Measurements from ENCODE around the gene INTS11. TPM values are rescaled to one million over a fixed set of nuclear protein-coding genes. Genes with fewer than 3 reads are reported as not detected.
A peak's percentile ranks its signal among the peaks of the same experiment; 100 is the strongest.

INTS11 gene
- total and polyA plus RNA-seq, 9 of the 15 experiments (the other 6 are each of a cell fraction or from before 2014, with no cell fraction given): 3.6 to 183 (median 110) TPM

DNA sequence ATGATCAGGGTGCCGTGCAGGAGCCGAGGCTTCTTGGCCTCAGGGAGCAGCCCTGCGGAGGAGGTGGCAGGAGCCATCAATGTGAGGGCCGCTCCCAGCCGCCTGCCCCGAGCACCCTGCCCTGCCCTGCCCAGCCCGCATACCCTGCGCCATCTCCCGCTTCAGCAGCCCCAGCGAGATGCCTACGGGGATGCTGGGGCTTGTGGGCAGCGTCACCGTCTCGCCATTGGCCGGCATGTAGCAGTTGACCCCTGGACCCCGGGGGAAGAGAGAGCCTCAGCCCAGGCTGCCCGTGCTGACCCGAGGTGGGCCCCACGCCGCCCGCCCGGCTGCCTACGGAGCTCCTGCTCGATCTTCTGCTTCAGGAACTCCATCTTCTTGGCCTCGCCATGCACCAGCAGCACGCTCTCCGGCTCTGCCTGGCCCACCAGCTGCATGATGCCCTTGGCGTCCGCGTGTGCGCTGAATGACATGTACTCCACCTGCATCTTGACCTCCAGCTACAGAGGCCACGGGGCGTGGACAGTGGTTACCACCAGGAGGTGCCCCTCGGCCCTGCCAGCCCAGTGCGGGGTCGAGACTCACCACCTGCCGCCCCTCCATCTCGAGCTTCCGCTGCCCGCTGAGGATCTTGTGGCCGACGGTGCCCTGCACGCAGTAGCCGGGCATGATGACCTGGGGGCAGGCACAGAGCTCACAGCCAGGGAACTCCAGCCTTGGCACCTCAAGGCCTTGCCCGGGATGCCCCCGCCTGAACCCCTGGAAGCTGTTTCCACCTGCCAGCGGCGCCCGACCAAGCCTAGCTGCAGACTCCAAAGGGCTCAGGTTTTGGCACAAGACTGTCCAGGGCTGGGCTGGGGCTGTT, 11.8 kb downstream of the INTS11 start:
- WGBS (ENCODE audit: insufficient coverage, low coverage, missing lambda C conversion rate): 95% methylated on average over 45 of the region's 49 CpGs
- no peak for TF ChIP-seq RBM14 (IDR thresholded peaks at IDR 0.05; ENCODE audit: borderline replicate concordance, insufficient read depth, low read depth, low read length)
- peak; percentile 43 for TF ChIP-seq SUPT5H (IDR thresholded peaks at IDR 0.05)
- TF ChIP-seq PCBP1 (IDR thresholded peaks at IDR 0.05; ENCODE audit: low read depth, low read length, poor library complexity, severe bottlenecking): peak; percentile 6
- peak; percentile 72 for TF ChIP-seq RBFOX2 (IDR thresholded peaks at IDR 0.05; ENCODE audit: low read depth, low read length)
- TF ChIP-seq GTF2A2 (tag; IDR thresholded peaks at IDR 0.05): no peak
- TF ChIP-seq FOXM1 (IDR thresholded peaks at IDR 0.05; ENCODE audit: low read depth): no peak
- TF ChIP-seq FOXM1 (CRISPR knock-in tag; IDR thresholded peaks at IDR 0.05; ENCODE audit: low read depth): 0 out of 2 replicates have a peak, but pooled peaks have one; percentile 23
- peak; percentile 79 for TF ChIP-seq POLR2G (IDR thresholded peaks at IDR 0.05; ENCODE audit: low read depth, low read length)
- TF ChIP-seq RBM22 (IDR thresholded peaks at IDR 0.05; ENCODE audit: low read depth, low read length, poor library complexity, severe bottlenecking): peak; percentile 93
- 0 out of 2 replicates have a peak, but pooled peaks have one; percentile 1 for TF ChIP-seq POLR2AphosphoS2 (IDR thresholded peaks at IDR 0.05; ENCODE audit: low read length)
- TF ChIP-seq POLR2A (conservative IDR thresholded peaks at IDR 0.05): peak; percentile 47
- TF ChIP-seq MYNN (IDR thresholded peaks at IDR 0.05): 0 out of 2 replicates have a peak, but pooled peaks have one; percentile 13
- no peak for TF ChIP-seq MYNN (CRISPR knock-in tag; IDR thresholded peaks at IDR 0.05)
- TF ChIP-seq POLR2B (IDR thresholded peaks at IDR 0.05; ENCODE audit: low read depth, partially characterized antibody): peak; percentile 30
- TF ChIP-seq, protein P1, sequence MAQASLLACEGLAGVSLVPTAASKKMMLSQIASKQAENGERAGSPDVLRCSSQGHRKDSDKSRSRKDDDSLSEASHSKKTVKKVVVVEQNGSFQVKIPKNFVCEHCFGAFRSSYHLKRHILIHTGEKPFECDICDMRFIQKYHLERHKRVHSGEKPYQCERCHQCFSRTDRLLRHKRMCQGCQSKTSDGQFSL (CRISPR knock-in tag; IDR thresholded peaks at IDR 0.05): peak; percentile 15; the same call in 1 of the 2 replicates
- TF ChIP-seq, protein P1 (tag; IDR thresholded peaks at IDR 0.05): no peak
- TF ChIP-seq CTCF (IDR thresholded peaks at IDR 0.05 in 2 of 3, conservative IDR thresholded peaks at IDR 0.05 in 1 of 3; ENCODE audit: insufficient read depth in 2 of 3, low read depth in 1 of 3, low read length in 3 of 3): no peak
- TF ChIP-seq ETS1 (conservative IDR thresholded peaks at IDR 0.05; ENCODE audit: control insufficient read depth, low read depth, low read length): peak; percentile 26; the same call in 1 of the 2 replicates
- CTCF ChIA-PET (ENCODE audit: low intra/inter-chr PET ratio): no interaction called here
- ATAC-seq: no peak
- Histone ChIP-seq H3K4me1 (replicated peaks in 1 of 2; ENCODE audit: control insufficient read depth in 2 of 2, insufficient read depth in 2 of 2, low read length in 2 of 2) (peaks cover 16 to 88% of the 10 kb centered on the region in 2 experiments), H2AFZ (ENCODE audit: low read depth, low read length) (no peak overlapping the region), H3K9ac (ENCODE audit: insufficient read depth in 1 of 2, low read depth in 2 of 2, low read length in 2 of 2) (no peak overlapping the region; a peak in 1 of 4 replicates), H3K4me3 (no peak overlapping the region), H3K27me3 (ENCODE audit: control insufficient read depth in 2 of 2, insufficient read depth in 2 of 2, low read length in 2 of 2) (no peaks in the 10 kb centered on the region), H3K4me2 (ENCODE audit: insufficient read depth, low read length) (no peak overlapping the region), H4K20me1 (replicated peaks; ENCODE audit: control insufficient read depth, insufficient read depth, low read length) (peaks cover 7% of the 10 kb centered on the region), H3K79me2 (ENCODE audit: control insufficient read depth, insufficient read depth, low read length) (peaks cover 39% of the 10 kb centered on the region), H3K36me3 (ENCODE audit: control insufficient read depth, insufficient read depth, low read length) (peaks cover 81% of the 10 kb centered on the region), H3K27ac (ENCODE audit: extremely low read depth, low read depth, low read length) (no peak overlapping the region), H3K9me3 (replicated peaks; ENCODE audit: control insufficient read depth, insufficient read depth, low read depth, low read length) (no peaks in the 10 kb centered on the region), H3K9me1 (ENCODE audit: control insufficient read depth, insufficient read depth, low read length) (no peaks in the 10 kb centered on the region)
- intact Hi-C loops (cut with micrococcal nuclease) (no loop called here), in situ Hi-C loops (cut with MboI) (no loop called here)
- FAIRE-seq: no peak
- BruUV-seq (replicated peaks): TSS peak; percentile 39
- POLR2A ChIA-PET: interaction anchor here (0.6 to 3.5 kb wide), 8 partner anchors 7 to 129 kb away, joined by 3 to 30 read pairs (median 4); partner anchors contain the start of gene TAS1R3
- no peak for DNase-seq (ENCODE audit: extremely low read depth in 1 of 4, low spot score in 3 of 4)

All from K562 (cell line).